ENCODE measurements around the gene NDEL1.

Gene NDEL1

GRCh38 chr17:8477171-8477570 is 41.5 kb downstream of the NDEL1 start:
- Mint-ChIP-seq H3K36me3 (ENCODE audit: low read depth) (peaks cover 82% of the 10 kb centered on the region), H3K9me3 (no peaks in the 10 kb centered on the region), H3K27ac (no peak overlapping the region), H3K4me1 (peaks cover 7% of the 10 kb centered on the region), H3K27me3 (ENCODE audit: low read depth, poor library complexity) (peaks cover 3% of the 10 kb centered on the region), H3K4me3 (no peak overlapping the region)
- DNase-seq, result no peak
- TF ChIP-seq CTCF (IDR thresholded peaks at IDR 0.05), result no peak

GRCh38 chr17:8477715-8478441 is 42.2 kb downstream of the NDEL1 start:
- Mint-ChIP-seq H3K9me3 (no peaks in the 10 kb centered on the region), H3K27me3 (ENCODE audit: low read depth, poor library complexity) (peaks cover 7% of the 10 kb centered on the region), H3K27ac (peak overlapping the region; percentile 66), H3K4me1 (peaks cover 7% of the 10 kb centered on the region), H3K4me3 (no peak overlapping the region), H3K36me3 (ENCODE audit: low read depth) (peaks cover 85% of the 10 kb centered on the region)
- DNase-seq, result no peak
- no peak for TF ChIP-seq CTCF (IDR thresholded peaks at IDR 0.05)

GRCh38 chr17:8479431-8479947 is 43.8 kb downstream of the NDEL1 start:
- peaks cover 2% of the 10 kb centered on the region for H3K9me3 Mint-ChIP-seq
- H3K27ac Mint-ChIP-seq, result no peak overlapping the region
- DNase-seq, result no peak
- no peak for TF ChIP-seq CTCF (IDR thresholded peaks at IDR 0.05)
- peaks cover 85% of the 10 kb centered on the region for H3K36me3 Mint-ChIP-seq (ENCODE audit: low read depth)
- H3K4me1 Mint-ChIP-seq, result no peaks in the 10 kb centered on the region
- H3K27me3 Mint-ChIP-seq (ENCODE audit: low read depth, poor library complexity), result peaks cover 7% of the 10 kb centered on the region
- no peak overlapping the region for H3K4me3 Mint-ChIP-seq

- H3K9me3 Mint-ChIP-seq, result peaks cover 9% of the 10 kb centered on the region
- peaks cover 7% of the 10 kb centered on the region for H3K27me3 Mint-ChIP-seq (ENCODE audit: low read depth, poor library complexity)
- no peak overlapping the region for H3K4me3 Mint-ChIP-seq
- H3K27ac Mint-ChIP-seq, result no peak overlapping the region
- no peak for TF ChIP-seq CTCF (IDR thresholded peaks at IDR 0.05)
- H3K36me3 Mint-ChIP-seq (ENCODE audit: low read depth), result peaks cover 86% of the 10 kb centered on the region
- DNase-seq, result no peak
- no peaks in the 10 kb centered on the region for H3K4me1 Mint-ChIP-seq
These were observed 44.6 kb downstream of the NDEL1 start for GRCh38 chr17:8480011-8480976.

GRCh38 chr17:8481089-8481488 is 45.4 kb downstream of the NDEL1 start:
- peaks cover 7% of the 10 kb centered on the region for H3K27me3 Mint-ChIP-seq (ENCODE audit: low read depth, poor library complexity)
- H3K4me3 Mint-ChIP-seq, result no peak overlapping the region
- TF ChIP-seq CTCF (IDR thresholded peaks at IDR 0.05), result no peak
- DNase-seq, result no peak
- no peaks in the 10 kb centered on the region for H3K4me1 Mint-ChIP-seq
- no peak overlapping the region for H3K27ac Mint-ChIP-seq
- H3K36me3 Mint-ChIP-seq (ENCODE audit: low read depth), result peaks cover 86% of the 10 kb centered on the region
- peaks cover 16% of the 10 kb centered on the region for H3K9me3 Mint-ChIP-seq
